Sigmoid colon (tissue), 4 donors: ENCODE measurements around the gene PAK2.

ENCODE experiments used
- CTCF ChIP-seq, 4 experiments: fragments of 450-650 bp in 3 of 4; fragments of 200-600 bp in 1 of 4; IDR thresholded peaks; one replicate each; pipeline ENCODE4 v1.5.1; 2016 to 2019; ENCODE audit warnings: antibody characterized with exemption in 4 of 4, mild to moderate bottlenecking in 3 of 4, moderate library complexity in 2 of 4
- EP300 ChIP-seq, 4 donors: sonication (generic); formaldehyde crosslinking; IDR thresholded peaks; one replicate each; pipeline ENCODE4 v1.6.1; 2017; ENCODE audit warnings: antibody characterized with exemption in 4 of 4
- POLR2A ChIP-seq, 2 donors: fragments of 450-650 bp; IDR thresholded peaks; one replicate each; pipeline ENCODE4 v1.6.1; 2016; ENCODE audit warnings: antibody characterized with exemption in 2 of 2, mild to moderate bottlenecking in 2 of 2, moderate library complexity in 2 of 2
- POLR2AphosphoS5 ChIP-seq, 4 donors: sonication (generic); formaldehyde crosslinking; IDR thresholded peaks; one replicate each; pipeline ENCODE4 v1.6.1; 2017; ENCODE audit warnings: antibody characterized with exemption in 4 of 4

DNA sequence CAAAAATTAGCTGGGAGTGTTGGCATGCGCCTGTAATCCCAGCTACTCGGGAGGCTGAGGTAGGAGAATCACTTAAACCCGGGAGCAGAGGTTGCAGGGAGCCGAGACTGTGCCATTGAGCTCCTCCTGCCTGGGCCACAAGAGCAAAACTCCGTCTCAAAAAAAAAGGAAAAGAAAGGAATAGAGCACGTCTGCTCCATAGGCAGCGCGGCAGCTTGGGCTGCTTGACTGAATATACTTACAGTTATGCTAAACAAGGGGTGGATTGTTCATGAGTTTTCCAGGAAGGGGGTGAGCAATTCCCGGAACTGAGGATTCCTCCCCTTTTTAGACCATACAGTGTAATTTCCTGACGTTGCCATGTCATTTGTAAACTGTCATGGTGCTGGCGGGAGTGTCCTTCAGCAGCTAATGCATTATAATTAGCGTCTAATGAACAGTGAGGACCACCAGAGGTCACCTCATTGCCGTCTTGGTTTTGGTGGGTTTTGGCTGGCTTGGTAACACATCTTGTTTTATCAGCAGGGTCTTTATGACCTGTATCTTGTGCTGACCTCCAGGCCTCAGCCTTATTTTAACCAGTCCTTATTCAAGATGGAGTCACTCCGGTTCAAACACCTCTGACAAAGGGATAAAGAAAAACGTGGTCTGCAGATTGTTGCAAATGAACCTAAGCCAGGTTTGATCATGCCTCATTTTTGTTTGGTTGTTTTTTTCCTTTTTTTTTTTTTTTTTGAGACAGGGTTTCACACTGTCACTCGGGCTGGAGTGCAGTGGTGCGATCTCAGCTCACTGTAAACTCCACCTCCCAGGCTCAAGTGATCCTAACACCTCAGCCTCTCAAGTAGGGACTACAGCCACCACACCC is 103.1 kb downstream of the PAK2 start:
- TF ChIP-seq POLR2A (IDR thresholded peaks at IDR 0.05) (no peak), CTCF (IDR thresholded peaks at IDR 0.05) (no peak), EP300 (IDR thresholded peaks at IDR 0.05) (no peak), POLR2AphosphoS5 (IDR thresholded peaks at IDR 0.05) (no peak)
